Measurements from ENCODE around the gene CD164.

Gene CD164

DNA sequence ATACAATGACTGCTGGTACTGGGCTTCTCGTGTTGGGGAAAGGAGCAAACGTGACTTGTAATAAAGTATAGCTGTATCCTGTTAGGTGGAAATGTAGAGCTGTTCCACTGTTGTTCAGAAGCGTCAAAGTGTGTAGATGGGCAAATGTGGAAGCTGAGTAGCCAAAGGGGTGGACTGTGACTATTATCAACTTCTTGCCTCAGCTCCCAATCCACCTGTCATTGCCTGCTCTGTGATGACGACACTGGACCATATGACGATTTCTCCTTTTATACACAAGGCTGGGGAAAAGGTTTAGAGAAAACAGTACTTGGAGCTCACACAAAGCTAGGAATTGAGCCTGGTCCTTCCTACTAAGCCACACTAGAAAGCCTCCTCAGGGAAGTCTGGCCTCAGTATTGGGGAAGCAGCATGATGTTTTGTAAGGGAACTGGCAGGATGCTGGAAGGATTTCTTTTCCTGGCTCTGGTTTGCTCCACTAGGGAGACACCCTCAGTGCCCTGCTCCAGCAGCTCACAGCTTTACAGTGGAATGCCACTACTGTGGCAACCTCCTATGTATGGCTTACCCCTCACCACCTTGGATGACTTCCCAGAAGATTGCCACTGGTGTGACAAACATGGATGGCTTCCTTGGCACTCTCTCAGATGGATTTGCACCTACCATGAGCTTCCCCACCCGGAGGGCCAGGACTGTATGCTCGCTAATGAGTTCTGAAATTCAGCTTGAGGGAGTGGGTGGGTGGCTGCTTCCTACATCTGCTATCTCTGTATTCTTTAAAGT is 20.0 kb downstream of the CD164 start:
- Histone ChIP-seq H3K36me3 (ENCODE audit: control insufficient read depth in 1 of 2, insufficient read depth in 2 of 2, low read length in 2 of 2) (peaks cover 58 to 64% of the 10 kb centered on the region in 2 donors), H3K4me3 (ENCODE audit: low read depth in 1 of 2, low read length in 2 of 2) (no peak overlapping the region), H3K4me1 (ENCODE audit: control insufficient read depth in 1 of 2, insufficient read depth in 2 of 2, low read length in 2 of 2) (no peaks in the 10 kb centered on the region), H3K9ac (ENCODE audit: low read depth in 1 of 2, low read length in 2 of 2) (no peak overlapping the region), H3K9me3 (ENCODE audit: control insufficient read depth in 1 of 2, low read length in 2 of 2) (no peaks in the 10 kb centered on the region), H3K27ac (ENCODE audit: low read depth, low read length) (no peak overlapping the region), H3K27me3 (ENCODE audit: control insufficient read depth in 1 of 2, insufficient read depth in 2 of 2, low read length in 2 of 2) (no peaks in the 10 kb centered on the region)

DNA sequence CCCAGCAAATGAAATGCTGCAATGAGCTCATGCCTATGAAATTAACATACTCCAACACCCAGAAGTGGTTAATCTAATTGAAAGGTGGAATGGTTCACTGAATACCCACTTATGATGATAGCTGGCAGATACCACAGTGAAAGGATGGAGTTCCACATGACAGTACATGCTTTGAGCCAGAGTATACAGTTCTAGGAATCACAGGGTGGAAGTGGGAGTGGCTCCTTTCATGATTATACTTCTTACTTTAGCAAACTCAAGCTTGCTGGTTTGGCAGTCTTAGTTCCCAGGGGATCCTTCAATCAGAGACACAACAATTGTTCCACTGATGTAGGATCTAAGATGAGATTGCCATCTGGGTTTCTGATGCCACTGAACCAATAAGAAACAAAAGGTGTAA is 21.5 kb downstream of the CD164 start:
- Histone ChIP-seq H3K9ac (ENCODE audit: low read depth in 1 of 2, low read length in 2 of 2) (no peak overlapping the region), H3K4me1 (ENCODE audit: control insufficient read depth in 1 of 2, insufficient read depth in 2 of 2, low read length in 2 of 2) (no peaks in the 10 kb centered on the region), H3K27ac (ENCODE audit: low read depth, low read length) (no peak overlapping the region), H3K4me3 (ENCODE audit: low read depth in 1 of 2, low read length in 2 of 2) (no peak overlapping the region), H3K9me3 (ENCODE audit: control insufficient read depth in 1 of 2, low read length in 2 of 2) (peaks cover 5 to 12% of the 10 kb centered on the region in 2 donors), H3K27me3 (ENCODE audit: control insufficient read depth in 1 of 2, insufficient read depth in 2 of 2, low read length in 2 of 2) (no peaks in the 10 kb centered on the region), H3K36me3 (ENCODE audit: control insufficient read depth in 1 of 2, insufficient read depth in 2 of 2, low read length in 2 of 2) (peaks cover 51 to 57% of the 10 kb centered on the region in 2 donors)

DNA sequence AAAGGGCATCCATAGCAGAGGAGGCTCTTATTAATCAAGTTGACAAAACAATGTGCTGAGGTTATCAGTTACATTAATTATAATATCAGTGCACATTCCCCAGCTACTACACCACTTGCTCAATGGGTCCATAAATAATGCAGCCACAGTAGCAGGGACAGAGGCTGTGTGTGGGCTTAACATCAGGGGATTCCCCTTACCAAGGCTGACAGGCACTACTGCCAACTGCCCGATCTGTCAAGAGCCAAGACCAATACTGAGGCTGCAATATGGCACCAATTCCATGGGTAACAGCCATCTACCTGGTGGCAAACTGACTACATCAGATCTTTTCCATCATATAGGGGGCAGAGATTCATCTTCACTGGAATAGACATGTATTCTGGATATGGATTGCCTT is 22.0 kb downstream of the CD164 start:
- Histone ChIP-seq H3K4me3 (ENCODE audit: low read depth in 1 of 2, low read length in 2 of 2) (no peak overlapping the region), H3K36me3 (ENCODE audit: control insufficient read depth in 1 of 2, insufficient read depth in 2 of 2, low read length in 2 of 2) (peaks cover 50 to 55% of the 10 kb centered on the region in 2 donors)

DNA sequence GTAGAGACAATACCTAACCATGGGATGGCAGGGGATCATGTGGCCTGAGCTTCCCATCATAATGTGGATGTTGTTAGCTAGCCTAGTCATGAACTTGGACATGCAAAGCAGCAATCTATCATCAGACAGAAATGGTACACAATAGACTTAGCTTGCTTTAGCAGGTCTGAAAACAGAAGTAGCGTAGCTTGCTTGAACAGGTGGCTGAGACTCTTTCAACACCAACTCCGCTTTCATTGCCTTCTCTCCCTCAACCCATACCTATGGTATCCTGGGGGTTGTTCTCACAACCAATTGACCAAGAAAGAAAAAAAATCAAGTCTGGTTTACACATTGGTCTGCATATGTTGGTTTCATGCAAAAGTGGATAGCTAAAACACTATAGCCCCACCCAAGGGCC is 23.0 kb downstream of the CD164 start:
- Histone ChIP-seq H3K9ac (ENCODE audit: low read depth in 1 of 2, low read length in 2 of 2) (no peak overlapping the region), H3K4me3 (ENCODE audit: low read depth in 1 of 2, low read length in 2 of 2) (no peak overlapping the region), H3K4me1 (ENCODE audit: control insufficient read depth in 1 of 2, insufficient read depth in 2 of 2, low read length in 2 of 2) (no peaks in the 10 kb centered on the region), H3K27me3 (ENCODE audit: control insufficient read depth in 1 of 2, insufficient read depth in 2 of 2, low read length in 2 of 2) (no peaks in the 10 kb centered on the region), H3K36me3 (ENCODE audit: control insufficient read depth in 1 of 2, insufficient read depth in 2 of 2, low read length in 2 of 2) (peaks cover 46 to 50% of the 10 kb centered on the region in 2 donors), H3K27ac (ENCODE audit: low read depth, low read length) (no peak overlapping the region), H3K9me3 (ENCODE audit: control insufficient read depth in 1 of 2, low read length in 2 of 2) (peaks cover 5 to 12% of the 10 kb centered on the region in 2 donors)

More for the DNA sequence above, 22.0 kb downstream of the CD164 start:
- Histone ChIP-seq H3K27ac (ENCODE audit: low read depth, low read length) (no peak overlapping the region), H3K4me1 (ENCODE audit: control insufficient read depth in 1 of 2, insufficient read depth in 2 of 2, low read length in 2 of 2) (no peaks in the 10 kb centered on the region), H3K27me3 (ENCODE audit: control insufficient read depth in 1 of 2, insufficient read depth in 2 of 2, low read length in 2 of 2) (no peaks in the 10 kb centered on the region), H3K9me3 (ENCODE audit: control insufficient read depth in 1 of 2, low read length in 2 of 2) (peaks cover 5 to 12% of the 10 kb centered on the region in 2 donors), H3K9ac (ENCODE audit: low read depth in 1 of 2, low read length in 2 of 2) (no peak overlapping the region)

DNA sequence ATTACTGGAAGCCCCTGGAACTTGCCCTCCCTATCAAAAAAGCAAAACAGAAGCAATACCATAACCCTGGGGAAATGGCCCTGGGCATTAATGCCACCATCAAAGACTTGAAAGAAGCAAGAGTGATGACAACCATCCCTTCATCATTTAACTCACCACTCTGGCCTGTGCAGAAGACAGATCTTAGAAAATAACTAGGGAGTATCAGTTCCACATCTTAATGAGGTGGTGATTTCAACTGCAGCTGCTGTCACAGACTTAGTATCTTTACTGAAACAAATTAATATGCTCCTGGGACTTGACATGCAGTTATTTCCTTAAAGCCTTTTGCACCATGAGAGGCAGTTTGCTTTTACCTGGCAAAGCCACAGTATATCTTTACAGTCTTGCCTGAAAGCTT is 24.1 kb downstream of the CD164 start:
- Histone ChIP-seq H3K9ac (ENCODE audit: low read depth in 1 of 2, low read length in 2 of 2) (no peak overlapping the region), H3K4me1 (ENCODE audit: control insufficient read depth in 1 of 2, insufficient read depth in 2 of 2, low read length in 2 of 2) (no peaks in the 10 kb centered on the region), H3K9me3 (ENCODE audit: control insufficient read depth in 1 of 2, low read length in 2 of 2) (peaks cover 5 to 12% of the 10 kb centered on the region in 2 donors), H3K27ac (ENCODE audit: low read depth, low read length) (no peak overlapping the region), H3K36me3 (ENCODE audit: control insufficient read depth in 1 of 2, insufficient read depth in 2 of 2, low read length in 2 of 2) (peaks cover 47 to 48% of the 10 kb centered on the region in 2 donors), H3K27me3 (ENCODE audit: control insufficient read depth in 1 of 2, insufficient read depth in 2 of 2, low read length in 2 of 2) (no peaks in the 10 kb centered on the region), H3K4me3 (ENCODE audit: low read depth in 1 of 2, low read length in 2 of 2) (no peak overlapping the region)

DNA sequence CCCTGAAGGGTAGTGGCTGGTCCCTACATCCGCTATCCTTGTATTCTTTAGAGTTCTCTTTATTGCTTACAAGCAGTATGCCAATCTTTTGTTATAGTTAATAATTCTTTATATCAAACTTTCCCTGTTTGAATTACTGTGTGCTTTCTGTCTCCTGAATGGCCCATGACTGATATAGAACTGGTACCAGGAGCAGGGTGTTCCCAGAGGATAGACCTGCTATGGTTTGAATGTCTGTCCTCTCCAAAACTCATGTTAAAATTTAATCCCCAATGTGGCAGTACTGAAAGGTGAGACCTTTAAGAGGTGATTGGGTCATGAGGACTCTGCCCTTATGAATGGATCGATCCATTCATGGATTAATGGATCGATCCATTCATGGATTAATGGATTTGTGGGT is 26.0 kb downstream of the CD164 start:
- Histone ChIP-seq H3K4me3 (ENCODE audit: low read depth in 1 of 2, low read length in 2 of 2) (no peak overlapping the region), H3K27me3 (ENCODE audit: control insufficient read depth in 1 of 2, insufficient read depth in 2 of 2, low read length in 2 of 2) (no peaks in the 10 kb centered on the region), H3K36me3 (ENCODE audit: control insufficient read depth in 1 of 2, insufficient read depth in 2 of 2, low read length in 2 of 2) (peaks cover 35 to 37% of the 10 kb centered on the region in 2 donors), H3K4me1 (ENCODE audit: control insufficient read depth in 1 of 2, insufficient read depth in 2 of 2, low read length in 2 of 2) (peaks cover 14 to 19% of the 10 kb centered on the region in 2 donors), H3K27ac (ENCODE audit: low read depth, low read length) (no peak overlapping the region), H3K9ac (ENCODE audit: low read depth in 1 of 2, low read length in 2 of 2) (no peak overlapping the region), H3K9me3 (ENCODE audit: control insufficient read depth in 1 of 2, low read length in 2 of 2) (peaks cover 5 to 12% of the 10 kb centered on the region in 2 donors)

DNA sequence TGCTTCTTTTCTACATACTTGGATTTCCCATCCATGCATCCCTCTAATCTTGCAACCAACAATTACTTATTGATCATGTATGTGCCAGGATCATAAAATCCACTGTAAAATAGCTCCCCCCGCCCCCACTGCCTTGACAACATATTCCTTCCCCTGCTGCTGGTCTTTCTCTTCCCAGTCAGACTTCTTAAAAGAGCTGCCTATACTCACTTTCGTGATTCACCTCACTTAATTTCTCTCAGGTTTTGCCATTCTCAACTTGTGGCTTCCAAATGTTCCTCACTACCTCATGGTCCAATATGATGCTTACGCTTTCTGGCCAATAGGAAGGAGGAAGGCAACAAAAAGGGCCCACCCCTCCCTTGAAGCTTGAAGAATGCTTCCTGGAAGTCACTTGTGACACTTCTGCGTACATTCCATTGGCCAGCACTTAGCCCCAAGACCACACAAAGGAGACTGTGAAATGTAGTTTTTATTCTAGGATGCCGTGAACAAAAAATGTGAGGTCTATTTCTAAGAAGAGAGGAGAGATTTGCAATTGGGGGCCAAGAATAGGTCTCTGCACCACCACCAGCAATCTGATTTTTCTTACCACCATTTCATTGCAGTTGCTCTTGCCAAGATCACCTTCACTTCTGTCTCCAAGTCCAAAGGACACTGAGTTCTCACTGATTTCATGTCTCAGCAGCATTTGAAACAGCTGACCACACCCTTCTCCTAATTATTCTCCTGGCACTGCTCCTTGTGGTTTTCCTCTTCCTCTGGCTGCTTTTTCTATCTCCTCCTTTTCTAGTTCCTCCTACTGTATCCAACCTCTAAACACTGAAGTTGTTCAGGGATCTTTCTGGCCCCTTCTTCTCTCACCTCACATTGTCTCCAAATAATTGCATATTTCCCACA is 30.8 kb downstream of the CD164 start:
- Histone ChIP-seq H3K4me1 (ENCODE audit: control insufficient read depth in 1 of 2, insufficient read depth in 2 of 2, low read length in 2 of 2) (peaks cover 57 to 62% of the 10 kb centered on the region in 2 donors), H3K4me3 (ENCODE audit: low read depth in 1 of 2, low read length in 2 of 2) (no peak overlapping the region), H3K9me3 (ENCODE audit: control insufficient read depth in 1 of 2, low read length in 2 of 2) (peaks cover under 1 to 6% of the 10 kb centered on the region in 2 donors), H3K36me3 (ENCODE audit: control insufficient read depth in 1 of 2, insufficient read depth in 2 of 2, low read length in 2 of 2) (peaks cover 0 to 6% of the 10 kb centered on the region in 2 donors), H3K27ac (ENCODE audit: low read depth, low read length) (no peak overlapping the region), H3K9ac (ENCODE audit: low read depth in 1 of 2, low read length in 2 of 2) (no peak overlapping the region), H3K27me3 (ENCODE audit: control insufficient read depth in 1 of 2, insufficient read depth in 2 of 2, low read length in 2 of 2) (no peaks in the 10 kb centered on the region)

DNA sequence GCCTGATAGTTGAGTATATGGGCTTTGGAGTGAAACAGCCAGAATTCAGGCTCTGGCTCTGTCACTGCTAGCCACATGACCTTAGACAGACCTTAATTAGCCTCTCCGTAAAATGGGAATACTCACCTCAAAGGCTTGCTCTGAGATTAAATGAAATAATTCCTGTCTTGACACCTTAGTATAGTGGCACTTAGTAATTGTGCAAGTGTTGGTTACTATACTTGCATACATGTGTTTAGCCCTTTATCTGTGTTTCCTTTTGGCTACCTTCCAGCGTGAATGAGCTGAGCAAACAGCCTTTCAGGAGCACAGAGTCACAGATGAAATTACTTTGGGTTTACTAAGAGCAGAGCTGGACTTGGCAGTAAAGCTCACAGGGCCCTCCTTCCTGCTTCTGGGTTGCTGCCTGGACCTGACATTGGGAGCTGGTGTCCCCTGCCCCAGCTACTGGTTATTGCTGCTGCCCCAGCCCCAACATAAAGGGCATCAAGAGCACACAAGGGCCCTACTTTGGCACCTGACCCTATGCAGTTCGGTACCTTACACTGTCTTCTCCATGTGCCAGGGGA is 32.8 kb downstream of the CD164 start:
- Histone ChIP-seq H3K27me3 (ENCODE audit: control insufficient read depth in 1 of 2, insufficient read depth in 2 of 2, low read length in 2 of 2) (no peaks in the 10 kb centered on the region), H3K27ac (ENCODE audit: low read depth, low read length) (peak overlapping the region; percentile 26), H3K9ac (ENCODE audit: low read depth in 1 of 2, low read length in 2 of 2) (peak overlapping the region; percentile 5 to 30), H3K9me3 (ENCODE audit: control insufficient read depth in 1 of 2, low read length in 2 of 2) (no peaks in the 10 kb centered on the region), H3K36me3 (ENCODE audit: control insufficient read depth in 1 of 2, insufficient read depth in 2 of 2, low read length in 2 of 2) (peaks cover 0 to 5% of the 10 kb centered on the region in 2 donors), H3K4me3 (ENCODE audit: low read depth in 1 of 2, low read length in 2 of 2) (peak overlapping the region in 1 of 2 donors; percentile 1), H3K4me1 (ENCODE audit: control insufficient read depth in 1 of 2, insufficient read depth in 2 of 2, low read length in 2 of 2) (peaks cover 57 to 62% of the 10 kb centered on the region in 2 donors)

DNA sequence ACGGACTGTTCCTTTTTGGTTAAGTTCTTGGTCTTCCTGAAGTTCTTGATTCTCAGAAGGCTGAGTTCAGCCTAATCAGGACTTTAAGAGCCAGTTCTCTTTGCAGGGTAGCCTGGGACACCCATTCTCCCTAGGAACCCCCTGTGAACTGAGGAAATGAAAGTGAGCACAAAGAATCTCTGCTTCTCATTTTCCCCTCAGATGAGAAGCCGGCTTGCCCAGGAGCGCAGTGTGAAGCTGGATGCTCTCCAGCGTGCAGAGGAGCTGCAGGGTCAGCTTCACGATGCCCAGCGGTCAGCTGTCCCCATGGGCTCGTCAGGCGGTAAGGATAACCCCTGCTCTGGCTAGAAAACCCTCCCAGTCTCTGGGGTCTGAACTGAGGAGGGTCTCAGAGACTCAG is 34.0 kb downstream of the CD164 start:
- Histone ChIP-seq H3K27ac (ENCODE audit: low read depth, low read length) (peak overlapping the region; percentile 7), H3K9me3 (ENCODE audit: control insufficient read depth in 1 of 2, low read length in 2 of 2) (no peaks in the 10 kb centered on the region), H3K36me3 (ENCODE audit: control insufficient read depth in 1 of 2, insufficient read depth in 2 of 2, low read length in 2 of 2) (no peaks in the 10 kb centered on the region), H3K9ac (ENCODE audit: low read depth in 1 of 2, low read length in 2 of 2) (peak overlapping the region; percentile 12 to 35), H3K4me1 (ENCODE audit: control insufficient read depth in 1 of 2, insufficient read depth in 2 of 2, low read length in 2 of 2) (peaks cover 62% of the 10 kb centered on the region in 2 donors), H3K27me3 (ENCODE audit: control insufficient read depth in 1 of 2, insufficient read depth in 2 of 2, low read length in 2 of 2) (no peaks in the 10 kb centered on the region), H3K4me3 (ENCODE audit: low read depth in 1 of 2, low read length in 2 of 2) (peak overlapping the region in 1 of 2 donors; percentile 45)

DNA sequence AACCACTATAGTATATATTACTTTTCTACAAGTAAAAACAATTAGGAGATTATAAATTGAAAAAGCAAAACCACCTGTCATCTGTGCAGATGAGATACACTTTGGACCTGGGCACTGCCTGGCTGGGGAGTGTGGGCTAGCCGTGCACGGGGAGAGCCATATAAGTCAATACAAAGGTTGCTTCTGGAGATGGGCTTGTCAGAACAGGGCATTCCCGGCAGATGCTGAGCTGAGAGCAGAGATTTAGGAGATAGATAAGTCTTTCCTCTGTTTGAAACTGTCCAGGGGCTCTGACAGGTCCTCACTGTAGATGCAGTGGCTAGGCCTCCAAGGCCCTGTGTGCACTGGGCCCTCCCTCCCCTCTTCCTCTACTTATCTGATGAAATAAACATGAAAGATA is 34.5 kb downstream of the CD164 start:
- Histone ChIP-seq H3K36me3 (ENCODE audit: control insufficient read depth in 1 of 2, insufficient read depth in 2 of 2, low read length in 2 of 2) (no peaks in the 10 kb centered on the region), H3K9ac (ENCODE audit: low read depth in 1 of 2, low read length in 2 of 2) (peak overlapping the region; percentile 12 to 35), H3K27ac (ENCODE audit: low read depth, low read length) (peak overlapping the region; percentile 7), H3K9me3 (ENCODE audit: control insufficient read depth in 1 of 2, low read length in 2 of 2) (no peaks in the 10 kb centered on the region), H3K27me3 (ENCODE audit: control insufficient read depth in 1 of 2, insufficient read depth in 2 of 2, low read length in 2 of 2) (no peaks in the 10 kb centered on the region), H3K4me1 (ENCODE audit: control insufficient read depth in 1 of 2, insufficient read depth in 2 of 2, low read length in 2 of 2) (peaks cover 59 to 62% of the 10 kb centered on the region in 2 donors), H3K4me3 (ENCODE audit: low read depth in 1 of 2, low read length in 2 of 2) (no peak overlapping the region)
